HEK293 (cell line): ENCODE data around the gene CIC.

ENCODE experiments used
- GLIS1 ChIP-seq: fragments of 450-650 bp; formaldehyde crosslinking; IDR thresholded peaks from 2 replicates; pipeline ENCODE4 v1.5.1; 2016; ENCODE audit warnings: missing biosample characterization, missing genetic modification characterization
- IKZF3 ChIP-seq: fragments of 450-650 bp; IDR thresholded peaks from 2 replicates; pipeline ENCODE4 v1.5.0; 2018; ENCODE audit warnings: missing biosample characterization, mild to moderate bottlenecking, missing genetic modification characterization, moderate library complexity
- PATZ1 ChIP-seq: fragments of 450-650 bp; formaldehyde crosslinking; IDR thresholded peaks from 2 replicates; pipeline ENCODE4 v1.5.1; 2016; ENCODE audit warnings: missing biosample characterization, missing genetic modification characterization
- PRDM6 ChIP-seq: fragments of 450-650 bp; formaldehyde crosslinking; IDR thresholded peaks from 2 replicates; pipeline ENCODE4 v1.5.1; 2017; ENCODE audit warnings: missing biosample characterization, missing genetic modification characterization
- TCF7L2 ChIP-seq: IDR thresholded peaks from 2 replicates; pipeline ENCODE4 v1.6.1; 2011; ENCODE audit warnings: low read depth, mild to moderate bottlenecking, inconsistent platforms, low read length, moderate library complexity, borderline replicate concordance
- YY1 ChIP-seq: fragments of 450-650 bp; formaldehyde crosslinking; IDR thresholded peaks from 2 replicates; pipeline ENCODE4 v1.5.1; 2018; ENCODE audit warnings: missing biosample characterization, missing genetic modification characterization
- ZBTB10 ChIP-seq: fragments of 450-650 bp; formaldehyde crosslinking; IDR thresholded peaks from 2 replicates; pipeline ENCODE4 v1.5.1; 2016; ENCODE audit warnings: missing biosample characterization, missing genetic modification characterization
- ZBTB7A ChIP-seq: fragments of 450-650 bp; formaldehyde crosslinking; IDR thresholded peaks from 2 replicates; pipeline ENCODE4 v1.5.1; 2016; ENCODE audit warnings: low read depth, missing biosample characterization, missing genetic modification characterization
- ZEB2 ChIP-seq: fragments of 450-650 bp; formaldehyde crosslinking; IDR thresholded peaks from 2 replicates; pipeline ENCODE4 v1.5.1; 2016; ENCODE audit warnings: missing biosample characterization, missing genetic modification characterization
- ZNF112 ChIP-seq: fragments of 450-650 bp; formaldehyde crosslinking; IDR thresholded peaks from 2 replicates; pipeline ENCODE4 v1.5.0; 2017; ENCODE audit warnings: missing biosample characterization, missing genetic modification characterization
- ZNF146 ChIP-seq: fragments of 450-650 bp; formaldehyde crosslinking; IDR thresholded peaks from 2 replicates; pipeline ENCODE4 v1.5.1; 2016; ENCODE audit warnings: missing biosample characterization, missing genetic modification characterization
- ZNF155 ChIP-seq: fragments of 450-650 bp; formaldehyde crosslinking; IDR thresholded peaks from 2 replicates; pipeline ENCODE4 v1.5.1; 2016; ENCODE audit warnings: missing biosample characterization, missing genetic modification characterization
- ZNF324 ChIP-seq: fragments of 450-650 bp; formaldehyde crosslinking; IDR thresholded peaks from 2 replicates; pipeline ENCODE4 v1.5.1; 2016; ENCODE audit warnings: missing biosample characterization, missing genetic modification characterization
- ZNF335 ChIP-seq: fragments of 450-650 bp; formaldehyde crosslinking; conservative IDR thresholded peaks from 2 replicates; pipeline ENCODE4 v1.5.1; 2016; ENCODE audit warnings: missing biosample characterization, missing genetic modification characterization
- ZNF37A ChIP-seq: fragments of 450-650 bp; IDR thresholded peaks from 2 replicates; pipeline ENCODE4 v1.5.1; 2018; ENCODE audit warnings: missing biosample characterization, missing genetic modification characterization
- ZNF596 ChIP-seq: fragments of 450-650 bp; IDR thresholded peaks from 2 replicates; pipeline ENCODE4 v1.5.0; 2018; ENCODE audit warnings: missing biosample characterization, mild to moderate bottlenecking, missing genetic modification characterization, moderate library complexity
- ZNF654 ChIP-seq: fragments of 450-650 bp; formaldehyde crosslinking; IDR thresholded peaks from 2 replicates; pipeline ENCODE4 v1.5.1; 2016; ENCODE audit warnings: low read depth, missing biosample characterization, missing genetic modification characterization
- ZNF664 ChIP-seq: fragments of 450-650 bp; formaldehyde crosslinking; IDR thresholded peaks from 2 replicates; pipeline ENCODE4 v1.5.1; 2016; ENCODE audit warnings: missing biosample characterization, missing genetic modification characterization
- ZSCAN4 ChIP-seq: fragments of 450-650 bp; formaldehyde crosslinking; IDR thresholded peaks from 2 replicates; pipeline ENCODE4 v1.5.1; 2017; ENCODE audit warnings: missing biosample characterization, missing genetic modification characterization
- ZXDB ChIP-seq: fragments of 450-650 bp; formaldehyde crosslinking; IDR thresholded peaks from 2 replicates; pipeline ENCODE4 v1.5.1; 2016; ENCODE audit warnings: missing biosample characterization, missing genetic modification characterization
- TF ChIP-seq, protein P1 (sequence below): fragments of 450-650 bp; formaldehyde crosslinking; IDR thresholded peaks from 2 replicates; pipeline ENCODE4 v1.5.1; 2016; ENCODE audit warnings: missing biosample characterization, missing genetic modification characterization, borderline replicate concordance
- TF ChIP-seq, protein P2 (sequence below): fragments of 450-650 bp; formaldehyde crosslinking; IDR thresholded peaks from 2 replicates; pipeline ENCODE4 v1.5.1; 2016; ENCODE audit warnings: missing biosample characterization, missing genetic modification characterization, borderline replicate concordance

The CIC gene

GRCh38 chr19:42254089-42254849 is 14.8 kb upstream of the CIC start (continued):
- TF ChIP-seq ZNF664 (tag by site-specific recombination) (no peak), ZNF155 (tag by site-specific recombination) (no peak), ZNF112 (tag by site-specific recombination) (no peak), ZNF146 (tag by site-specific recombination) (no peak), YY1 (tag by site-specific recombination) (no peak; the same call in 1 of the 2 replicates), GLIS1 (tag by site-specific recombination) (peak; percentile 56), ZNF335 (tag by site-specific recombination) (peak; percentile 97), ZXDB (tag by site-specific recombination) (peak; percentile 78), IKZF3 (tag by site-specific recombination) (0 out of 2 replicates have a peak, but pooled peaks have one; percentile 18), TCF7L2 (no peak), ZNF654 (tag by site-specific recombination) (no peak), PRDM6 (tag by site-specific recombination) (no peak), PATZ1 (tag by site-specific recombination) (peak; percentile 97), ZBTB7A (tag by site-specific recombination) (peak; percentile 89), ZBTB10 (tag by site-specific recombination) (0 out of 2 replicates have a peak, but pooled peaks have one; percentile 100), ZNF596 (no peak; the same call in 1 of the 2 replicates), ZNF37A (no peak), ZNF324 (tag by site-specific recombination) (no peak), ZSCAN4 (0 out of 2 replicates have a peak, but pooled peaks have one; percentile 4), ZEB2 (peak; percentile 94)
- TF ChIP-seq, protein P1, sequence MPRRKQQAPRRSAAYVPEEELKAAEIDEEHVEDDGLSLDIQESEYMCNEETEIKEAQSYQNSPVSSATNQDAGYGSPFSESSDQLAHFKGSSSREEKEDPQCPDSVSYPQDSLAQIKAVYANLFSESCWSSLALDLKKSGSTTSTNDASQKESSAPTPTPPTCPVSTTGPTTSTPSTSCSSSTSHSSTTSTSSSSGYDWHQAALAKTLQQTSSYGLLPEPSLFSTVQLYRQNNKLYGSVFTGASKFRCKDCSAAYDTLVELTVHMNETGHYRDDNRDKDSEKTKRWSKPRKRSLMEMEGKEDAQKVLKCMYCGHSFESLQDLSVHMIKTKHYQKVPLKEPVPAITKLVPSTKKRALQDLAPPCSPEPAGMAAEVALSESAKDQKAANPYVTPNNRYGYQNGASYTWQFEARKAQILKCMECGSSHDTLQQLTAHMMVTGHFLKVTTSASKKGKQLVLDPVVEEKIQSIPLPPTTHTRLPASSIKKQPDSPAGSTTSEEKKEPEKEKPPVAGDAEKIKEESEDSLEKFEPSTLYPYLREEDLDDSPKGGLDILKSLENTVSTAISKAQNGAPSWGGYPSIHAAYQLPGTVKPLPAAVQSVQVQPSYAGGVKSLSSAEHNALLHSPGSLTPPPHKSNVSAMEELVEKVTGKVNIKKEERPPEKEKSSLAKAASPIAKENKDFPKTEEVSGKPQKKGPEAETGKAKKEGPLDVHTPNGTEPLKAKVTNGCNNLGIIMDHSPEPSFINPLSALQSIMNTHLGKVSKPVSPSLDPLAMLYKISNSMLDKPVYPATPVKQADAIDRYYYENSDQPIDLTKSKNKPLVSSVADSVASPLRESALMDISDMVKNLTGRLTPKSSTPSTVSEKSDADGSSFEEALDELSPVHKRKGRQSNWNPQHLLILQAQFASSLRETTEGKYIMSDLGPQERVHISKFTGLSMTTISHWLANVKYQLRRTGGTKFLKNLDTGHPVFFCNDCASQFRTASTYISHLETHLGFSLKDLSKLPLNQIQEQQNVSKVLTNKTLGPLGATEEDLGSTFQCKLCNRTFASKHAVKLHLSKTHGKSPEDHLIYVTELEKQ: no peak
- TF ChIP-seq, protein P2, sequence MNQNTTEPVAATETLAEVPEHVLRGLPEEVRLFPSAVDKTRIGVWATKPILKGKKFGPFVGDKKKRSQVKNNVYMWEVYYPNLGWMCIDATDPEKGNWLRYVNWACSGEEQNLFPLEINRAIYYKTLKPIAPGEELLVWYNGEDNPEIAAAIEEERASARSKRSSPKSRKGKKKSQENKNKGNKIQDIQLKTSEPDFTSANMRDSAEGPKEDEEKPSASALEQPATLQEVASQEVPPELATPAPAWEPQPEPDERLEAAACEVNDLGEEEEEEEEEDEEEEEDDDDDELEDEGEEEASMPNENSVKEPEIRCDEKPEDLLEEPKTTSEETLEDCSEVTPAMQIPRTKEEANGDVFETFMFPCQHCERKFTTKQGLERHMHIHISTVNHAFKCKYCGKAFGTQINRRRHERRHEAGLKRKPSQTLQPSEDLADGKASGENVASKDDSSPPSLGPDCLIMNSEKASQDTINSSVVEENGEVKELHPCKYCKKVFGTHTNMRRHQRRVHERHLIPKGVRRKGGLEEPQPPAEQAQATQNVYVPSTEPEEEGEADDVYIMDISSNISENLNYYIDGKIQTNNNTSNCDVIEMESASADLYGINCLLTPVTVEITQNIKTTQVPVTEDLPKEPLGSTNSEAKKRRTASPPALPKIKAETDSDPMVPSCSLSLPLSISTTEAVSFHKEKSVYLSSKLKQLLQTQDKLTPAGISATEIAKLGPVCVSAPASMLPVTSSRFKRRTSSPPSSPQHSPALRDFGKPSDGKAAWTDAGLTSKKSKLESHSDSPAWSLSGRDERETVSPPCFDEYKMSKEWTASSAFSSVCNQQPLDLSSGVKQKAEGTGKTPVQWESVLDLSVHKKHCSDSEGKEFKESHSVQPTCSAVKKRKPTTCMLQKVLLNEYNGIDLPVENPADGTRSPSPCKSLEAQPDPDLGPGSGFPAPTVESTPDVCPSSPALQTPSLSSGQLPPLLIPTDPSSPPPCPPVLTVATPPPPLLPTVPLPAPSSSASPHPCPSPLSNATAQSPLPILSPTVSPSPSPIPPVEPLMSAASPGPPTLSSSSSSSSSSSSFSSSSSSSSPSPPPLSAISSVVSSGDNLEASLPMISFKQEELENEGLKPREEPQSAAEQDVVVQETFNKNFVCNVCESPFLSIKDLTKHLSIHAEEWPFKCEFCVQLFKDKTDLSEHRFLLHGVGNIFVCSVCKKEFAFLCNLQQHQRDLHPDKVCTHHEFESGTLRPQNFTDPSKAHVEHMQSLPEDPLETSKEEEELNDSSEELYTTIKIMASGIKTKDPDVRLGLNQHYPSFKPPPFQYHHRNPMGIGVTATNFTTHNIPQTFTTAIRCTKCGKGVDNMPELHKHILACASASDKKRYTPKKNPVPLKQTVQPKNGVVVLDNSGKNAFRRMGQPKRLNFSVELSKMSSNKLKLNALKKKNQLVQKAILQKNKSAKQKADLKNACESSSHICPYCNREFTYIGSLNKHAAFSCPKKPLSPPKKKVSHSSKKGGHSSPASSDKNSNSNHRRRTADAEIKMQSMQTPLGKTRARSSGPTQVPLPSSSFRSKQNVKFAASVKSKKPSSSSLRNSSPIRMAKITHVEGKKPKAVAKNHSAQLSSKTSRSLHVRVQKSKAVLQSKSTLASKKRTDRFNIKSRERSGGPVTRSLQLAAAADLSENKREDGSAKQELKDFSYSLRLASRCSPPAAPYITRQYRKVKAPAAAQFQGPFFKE: no peak
